ENCODE data around the gene PDXK.

DNA sequence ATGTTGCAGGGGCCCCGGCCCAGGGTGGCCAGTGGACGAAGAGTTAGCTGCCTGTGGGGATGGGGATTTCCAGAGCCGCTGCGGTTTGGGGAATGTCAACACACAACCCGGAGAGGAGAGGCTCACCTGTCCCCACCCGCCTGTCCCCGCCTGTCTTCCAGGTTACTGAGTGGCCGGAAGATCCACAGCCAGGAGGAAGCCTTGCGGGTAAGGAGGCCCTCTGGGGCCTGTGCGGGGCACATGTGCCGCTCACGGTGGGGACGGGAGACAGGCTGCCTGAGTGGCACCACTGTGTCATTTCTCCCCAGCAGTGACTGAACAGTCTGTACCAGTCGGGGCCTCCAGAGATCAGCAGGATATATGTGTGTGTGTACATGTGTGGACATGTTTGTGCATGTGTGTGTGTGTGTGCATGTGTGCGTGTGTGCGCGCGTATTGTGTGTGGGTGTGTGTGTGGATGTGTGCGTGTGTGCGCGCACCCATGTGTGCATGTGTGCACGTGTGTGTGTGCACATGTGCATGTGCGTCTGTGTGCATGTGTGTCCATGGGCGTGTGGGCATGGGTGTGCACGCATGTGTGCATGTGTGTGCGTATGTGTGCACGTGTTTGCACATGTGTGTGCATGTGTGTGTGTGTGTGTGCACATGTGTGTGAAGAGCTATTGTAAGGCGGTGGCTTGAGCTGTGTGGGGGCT, 31.6 kb downstream of the PDXK start:
- TF ChIP-seq ZFP3 (CRISPR knock-in tag; IDR thresholded peaks at IDR 0.05): no peak
- no peak for TF ChIP-seq TCF4 (CRISPR knock-in tag; IDR thresholded peaks at IDR 0.05; ENCODE audit: borderline replicate concordance)
- TF ChIP-seq ZNF8 (CRISPR knock-in tag; IDR thresholded peaks at IDR 0.05): no peak
- TF ChIP-seq PATZ1 (CRISPR knock-in tag; IDR thresholded peaks at IDR 0.05; ENCODE audit: borderline replicate concordance): no peak
- TF ChIP-seq RARB (CRISPR knock-in tag; IDR thresholded peaks at IDR 0.05): no peak
- no peak for TF ChIP-seq ZNF70 (CRISPR knock-in tag; IDR thresholded peaks at IDR 0.05)
- TF ChIP-seq OSR1 (CRISPR knock-in tag; IDR thresholded peaks at IDR 0.05): no peak
- no peak for TF ChIP-seq ZFP30 (CRISPR knock-in tag; IDR thresholded peaks at IDR 0.05)
- no peak for TF ChIP-seq TOX (CRISPR knock-in tag; IDR thresholded peaks at IDR 0.05; ENCODE audit: borderline replicate concordance)
- no peak for TF ChIP-seq CSDC2 (CRISPR knock-in tag; IDR thresholded peaks at IDR 0.05)
- TF ChIP-seq, protein P1, sequence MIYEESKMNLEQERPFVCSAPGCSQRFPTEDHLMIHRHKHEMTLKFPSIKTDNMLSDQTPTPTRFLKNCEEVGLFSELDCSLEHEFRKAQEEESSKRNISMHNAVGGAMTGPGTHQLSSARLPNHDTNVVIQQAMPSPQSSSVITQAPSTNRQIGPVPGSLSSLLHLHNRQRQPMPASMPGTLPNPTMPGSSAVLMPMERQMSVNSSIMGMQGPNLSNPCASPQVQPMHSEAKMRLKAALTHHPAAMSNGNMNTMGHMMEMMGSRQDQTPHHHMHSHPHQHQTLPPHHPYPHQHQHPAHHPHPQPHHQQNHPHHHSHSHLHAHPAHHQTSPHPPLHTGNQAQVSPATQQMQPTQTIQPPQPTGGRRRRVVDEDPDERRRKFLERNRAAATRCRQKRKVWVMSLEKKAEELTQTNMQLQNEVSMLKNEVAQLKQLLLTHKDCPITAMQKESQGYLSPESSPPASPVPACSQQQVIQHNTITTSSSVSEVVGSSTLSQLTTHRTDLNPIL (CRISPR knock-in tag; IDR thresholded peaks at IDR 0.05; ENCODE audit: low read depth): no peak
- no peak for TF ChIP-seq SNAI2 (CRISPR knock-in tag; IDR thresholded peaks at IDR 0.05)
- TF ChIP-seq ISL1 (CRISPR knock-in tag; IDR thresholded peaks at IDR 0.05): no peak
- TF ChIP-seq ARNTL (CRISPR knock-in tag; IDR thresholded peaks at IDR 0.05; ENCODE audit: borderline replicate concordance, low read depth): no peak

All from SK-N-SH treated with all-trans-retinoic acid at 6 μM for 48 hours (cell line).